ENCODE results near the gene IL17D. TPM values are rescaled to one million over a fixed set of nuclear protein-coding genes. Genes with fewer than 3 reads are reported as not detected.
"Not testable (repeated sequence)": the region's sequence is repeated elsewhere in the genome, so short reads cannot be mapped to it uniquely, and the experiment has no call there.

The IL17D gene
- polyA plus RNA-seq (ENCODE audit: insufficient read length in 10 of 10) = 10 to 100 TPM; 21.9 to 47.8 (median 34.8) TPM
- long read RNA-seq, donor 1 = 0 reads
- long read RNA-seq, donor 2, partial matches to known transcripts = 38 of 38 reads
- long read RNA-seq, donor 2, other reads (novel, unspliced or antisense) = 0 of 38 reads
- long read RNA-seq, donor 3 = 0 reads
- long read RNA-seq, donor 4, partial matches to known transcripts = 6 of 6 reads
- long read RNA-seq, donor 4, other reads (novel, unspliced or antisense) = 0 of 6 reads
- long read RNA-seq, donor 5, partial matches to known transcripts = 10 of 16 reads
- long read RNA-seq, donor 5, other reads (novel, unspliced or antisense) = 6 of 16 reads
- long read RNA-seq, donor 6, partial matches to known transcripts = 71 of 71 reads
- long read RNA-seq, donor 6, other reads (novel, unspliced or antisense) = 0 of 71 reads
- long read RNA-seq, donor 7 = 0 reads
- long read RNA-seq, donor 8, partial matches to known transcripts = 9 of 9 reads
- long read RNA-seq, donor 8, other reads (novel, unspliced or antisense) = 0 of 9 reads
- long read RNA-seq, donor 9 = 0 reads

GRCh38 chr13:20702915-20703779 lies at the start of gene IL17D:
TSS of gene IL17D (plus strand) at chr13:20703699. CDS start at chr13:20704002, 303 bp downstream.
- peak in 1 of 3 donors; percentile 87 for DNase-seq

- peak in 2 of 3 donors; percentile 4 to 8 for DNase-seq
These were observed 49.3 kb upstream of the IL17D start for GRCh38 chr13:20654156-20654555.

- no peak for DNase-seq
These were observed 45.0 kb upstream of the IL17D start for GRCh38 chr13:20658451-20659040.

- no peak for DNase-seq
These were observed 39.1 kb upstream of the IL17D start for GRCh38 chr13:20664351-20664750.

GRCh38 chr13:20666948-20667347 lies 36.6 kb upstream of the IL17D start:
- DNase-seq = no peak

GRCh38 chr13:20667857-20668437 lies 35.6 kb upstream of the IL17D start:
- no peak for DNase-seq

- no peak for DNase-seq
These were observed 34.3 kb upstream of the IL17D start for GRCh38 chr13:20669162-20669561.

GRCh38 chr13:20671789-20672188 lies 31.7 kb upstream of the IL17D start:
- DNase-seq = no peak

- no peak for DNase-seq
These were observed 30.7 kb upstream of the IL17D start for GRCh38 chr13:20672772-20673171.

GRCh38 chr13:20673715-20674114 lies 29.8 kb upstream of the IL17D start:
- DNase-seq = no peak

GRCh38 chr13:20676213-20676612 lies 27.3 kb upstream of the IL17D start:
- DNase-seq = no peak

- DNase-seq = not testable (repeated sequence)
These were observed 24.9 kb upstream of the IL17D start for GRCh38 chr13:20678606-20679005.

GRCh38 chr13:20679879-20680278 lies 23.6 kb upstream of the IL17D start:
- no peak for DNase-seq

GRCh38 chr13:20680416-20681080 lies 23.0 kb upstream of the IL17D start:
- DNase-seq = no peak

- DNase-seq = peak in 2 of 3 donors; percentile 34 to 66
These were observed 22.0 kb upstream of the IL17D start for GRCh38 chr13:20681481-20681880.

- DNase-seq = no peak
These were observed 21.4 kb upstream of the IL17D start for GRCh38 chr13:20682061-20682460.

- no peak for DNase-seq
These were observed 19.5 kb upstream of the IL17D start for GRCh38 chr13:20684041-20684440.

GRCh38 chr13:20684546-20684945 lies 19.0 kb upstream of the IL17D start:
- no peak for DNase-seq

- no peak for DNase-seq
These were observed 18.4 kb upstream of the IL17D start for GRCh38 chr13:20685092-20685491.

- no peak for DNase-seq
These were observed 17.3 kb upstream of the IL17D start for GRCh38 chr13:20686167-20686566.

Data from muscle of back (tissue), 13 donors.